K562 (cell line): ENCODE measurements around the gene ATG13. TPM values are rescaled to one million over a fixed set of nuclear protein-coding genes. Genes with fewer than 3 reads are reported as not detected.

ENCODE experiments used
- ATAC-seq: fragments of 200-7000 bp; cut with Tn5 transposase; 3 replicates; pipeline ENCODE4 v1.9.1; 2020; ENCODE audit warnings: moderate library complexity
- BruUV-seq: library from RNA; stranded (reverse); fragments of 400-500 nt; replicated peaks from 2 replicates; lab custom pipeline; 2021; lab: Mats Ljungman, UMichigan
- CTCF ChIA-PET: fragments of 300-600 bp; formaldehyde crosslinking; extraction: SDS; loops from one replicate; lab custom pipeline; 2021; ENCODE audit warnings: low intra/inter-chr PET ratio; lab: Yijun Ruan, JAX
- POLR2A ChIA-PET: fragments of 300-600, 350-650 bp; sonication (Branson Sonifier 250); formaldehyde crosslinking; extraction: SDS; loops from one replicate; lab custom pipeline; 2021; ENCODE audit warnings: antibody characterized with exemption, inconsistent platforms; lab: Yijun Ruan, JAX
- DNase-seq, 4 experiments: peaks; one replicate each; pipeline versions ENCODE4 v3.0.0 to v3.0.0-alpha.2; 2011 to 2018; ENCODE audit warnings: low spot score in 3 of 4, mixed read lengths in 3 of 4; ENCODE audit errors: extremely low read depth in 1 of 4
- FAIRE-seq: peaks from 2 replicates; lab custom pipeline; 2011; peaks lifted over from hg19 to GRCh38; lab: Jason Lieb, UNC
- H2AFZ ChIP-seq: 2 replicates; pipeline ENCODE4 v1.6.0; 2011; ENCODE audit warnings: low read depth, low read length, control low read depth, inconsistent platforms
- H3K27ac ChIP-seq: fragments of 200-600 bp; 3 replicates; pipeline ENCODE4 v1.8.0; 2011; ENCODE audit warnings: low read depth, mild to moderate bottlenecking, control low read depth, inconsistent platforms, low read length, moderate library complexity, mixed read lengths; ENCODE audit errors: extremely low read depth
- H3K27me3 ChIP-seq, 2 experiments: fragments of 300-600 bp in 1 of 2; 2 replicates in 1 of 2; 3 replicates in 1 of 2; pipeline versions ENCODE4 v1.6.0 to v1.8.0; 2011; ENCODE audit warnings: inconsistent platforms in 2 of 2, low read length in 2 of 2, mild to moderate bottlenecking in 1 of 2, mixed read lengths in 1 of 2, moderate library complexity in 1 of 2; ENCODE audit not compliant: control insufficient read depth in 2 of 2, insufficient read depth in 2 of 2
- H3K36me3 ChIP-seq: fragments of 300-600 bp; 3 replicates; pipeline ENCODE4 v1.8.0; 2011; ENCODE audit warnings: mild to moderate bottlenecking, low read length, inconsistent platforms; ENCODE audit not compliant: control insufficient read depth, insufficient read depth
- H3K4me1 ChIP-seq, 2 experiments: fragments of 200-600 bp in 1 of 2; replicated peaks in 1 of 2; 2 replicates in 1 of 2; 3 replicates in 1 of 2; pipeline versions ENCODE4 v1.5.1 to v1.8.0; 2011; ENCODE audit warnings: inconsistent platforms in 2 of 2, low read length in 2 of 2, mild to moderate bottlenecking in 1 of 2, mixed read lengths in 1 of 2, moderate library complexity in 1 of 2; ENCODE audit not compliant: control insufficient read depth in 2 of 2, insufficient read depth in 2 of 2
- H3K4me2 ChIP-seq: 2 replicates; pipeline ENCODE4 v1.6.1; 2011; ENCODE audit warnings: low read length, control low read depth, inconsistent platforms, mixed read lengths; ENCODE audit not compliant: insufficient read depth
- H3K4me3 ChIP-seq: fragments of 200-600 bp; sonication (generic), shearing (Covaris generic); 2 replicates; pipeline ENCODE4 v1.5.1; 2016; ENCODE audit warnings: control low read depth, inconsistent platforms
- H3K79me2 ChIP-seq: fragments of 200-600 bp; 3 replicates; pipeline ENCODE4 v1.8.0; 2011; ENCODE audit warnings: low read length, inconsistent platforms; ENCODE audit not compliant: control insufficient read depth, insufficient read depth
- H3K9ac ChIP-seq, 2 experiments: 2 replicates each; pipeline versions ENCODE4 v1.6.0 to v1.6.1; 2011; ENCODE audit warnings: low read depth in 2 of 2, low read length in 2 of 2, control low read depth in 1 of 2, inconsistent platforms in 1 of 2, mild to moderate bottlenecking in 1 of 2, mixed read lengths in 1 of 2; ENCODE audit not compliant: insufficient read depth in 1 of 2
- H3K9me1 ChIP-seq: one replicate; pipeline ENCODE4 v1.6.0; 2011; ENCODE audit warnings: inconsistent platforms, mild to moderate bottlenecking, low read length, moderate library complexity; ENCODE audit not compliant: control insufficient read depth, insufficient read depth
- H3K9me3 ChIP-seq: replicated peaks from 2 replicates; pipeline ENCODE4 v1.5.1; 2011; ENCODE audit warnings: low read depth, low read length, inconsistent platforms; ENCODE audit not compliant: control insufficient read depth, insufficient read depth
- H4K20me1 ChIP-seq: replicated peaks from 2 replicates; pipeline ENCODE4 v1.6.1; 2011; ENCODE audit warnings: low read length, inconsistent platforms, mixed read lengths; ENCODE audit not compliant: control insufficient read depth, insufficient read depth
- CUX1 ChIP-seq: fragments of 200-800 bp; sonication (Bioruptor generic); IDR thresholded peaks from 2 replicates; pipeline ENCODE4 v1.6.1; 2016; ENCODE audit warnings: missing genetic modification characterization, missing compliant biosample characterization
- MTA2 ChIP-seq: fragments of 450-650 bp; IDR thresholded peaks from 2 replicates; pipeline ENCODE4 v1.6.1; 2016; ENCODE audit warnings: low read depth
- POLR2AphosphoS2 ChIP-seq: IDR thresholded peaks from 2 replicates; pipeline ENCODE4 v1.6.1; 2012; ENCODE audit warnings: low read length, improper control_type of control experiment
- POLR2AphosphoS5 ChIP-seq: IDR thresholded peaks from 2 replicates; pipeline ENCODE4 v1.6.1; 2011; ENCODE audit warnings: mild to moderate bottlenecking, low read depth, low read length, moderate library complexity; ENCODE audit not compliant: control insufficient read depth, insufficient read depth
- ZNF561 ChIP-seq: fragments of 450-650 bp; formaldehyde crosslinking; conservative IDR thresholded peaks from 2 replicates; pipeline ENCODE4 v1.4.0; 2020; ENCODE audit warnings: mild to moderate bottlenecking, moderate library complexity
- ZNF644 ChIP-seq: fragments of 200-800 bp; sonication (Bioruptor generic); IDR thresholded peaks from 2 replicates; pipeline ENCODE4 v1.6.1; 2016; ENCODE audit warnings: low read depth, missing genetic modification characterization, missing compliant biosample characterization
- WGBS: fragments of 100-300 bp; shearing (Covaris generic); methylation state at CpG from one replicate; pipeline ENCODE4 v1.1.6; 2016; ENCODE audit warnings: low coverage, mixed read lengths; ENCODE audit not compliant: insufficient coverage; ENCODE audit errors: missing lambda C conversion rate; 5-methylcytosine and 5-hydroxymethylcytosine counted together
- in situ Hi-C: fragments of 300-500 bp; cut with MboI; formaldehyde crosslinking; loops from 4 replicates; pipeline ENCODE4 v1.15.0; 2018; ENCODE audit warnings: inconsistent platforms, mixed read lengths
- intact Hi-C: fragments of 100-400 bp; cut with micrococcal nuclease; formaldehyde crosslinking; loops from 2 replicates; pipeline ENCODE4 v1.14.2; 2022
- polyA plus RNA-seq, 8 experiments: library from polyadenylated mRNA; depleted of rRNA in 4 of 8; stranded (reverse) in 5 of 8; unstranded in 3 of 8; fragments of >200 nt; fragmentation: Nextera tagmentation in 2 of 8; fragmentation: Illumina TruSeq in 1 of 8; extraction: Ambion mirVana in 2 of 8; extraction: Trizol in 1 of 8; gene quantifications; 2 replicates each; pipeline versions ENCODE4 v1.2.1 to v1.2.3, GENCODE V29; 2011 to 2014; ENCODE audit warnings: inconsistent platforms in 1 of 8, missing spikeins in 1 of 8
- total RNA-seq, 7 experiments: library from RNA; depleted of rRNA in 6 of 7; stranded (reverse); fragments of >200 nt in 6 of 7; fragmentation: Illumina TruSeq in 2 of 7; extraction: Trizol in 2 of 7; gene quantifications; 2 replicates each; pipeline versions ENCODE4 v1.2.1 to v1.2.3, GENCODE V29; 2011 to 2021; ENCODE audit warnings: low replicate concordance in 1 of 7

The ATG13 gene
- total and polyA plus RNA-seq, 9 of the 15 experiments (the other 6 are each of a cell fraction or from before 2014, with no cell fraction given): 13.1 to 61.5 (median 36.5) TPM

GRCh38 chr11:46673713-46674462 lies 56.5 kb downstream of the ATG13 start:
- Histone ChIP-seq H3K36me3 (peaks cover 49% of the 10 kb centered on the region), H3K9me3 (no peaks in the 10 kb centered on the region), H3K27ac (no peak overlapping the region), H3K9ac (no peak overlapping the region; a peak in 1 of 4 replicates), H2AFZ (no peak overlapping the region), H3K79me2 (no peaks in the 10 kb centered on the region), H3K4me1 (peaks cover 0 to 4% of the 10 kb centered on the region in 2 experiments; a peak in 1 of 5 replicates), H3K9me1 (peaks cover 9% of the 10 kb centered on the region), H3K4me2 (no peak overlapping the region), H3K4me3 (no peak overlapping the region), H3K27me3 (no peaks in the 10 kb centered on the region), H4K20me1 (no peaks in the 10 kb centered on the region)
- ChIA-PET CTCF (no interaction called here), POLR2A (interaction anchor here (0.6 to 2.1 kb wide), 11 partner anchors 8 to 941 kb away, joined by 3 to 9 read pairs (median 3); no protein-coding TSS in a partner anchor)
- WGBS: 61% methylated on average over 6 of the region's 6 CpGs
- intact Hi-C loops (no loop called here), in situ Hi-C loops (no loop called here)
- DNase-seq: no peak
- TF ChIP-seq ZNF644 (tag) (no peak), ZNF561 (CRISPR knock-in tag) (no peak), POLR2AphosphoS5 (peak; percentile 37; the same call in 1 of the 2 replicates), POLR2AphosphoS2 (peak; percentile 40; the same call in 1 of the 2 replicates), MTA2 (no peak), CUX1 (no peak)
- no TSS peak for BruUV-seq
- FAIRE-seq: no peak
- no peak for ATAC-seq
